GM19463 (cell line): ENCODE data around the gene DNAJB6.
A peak's percentile ranks its signal among the peaks of the same experiment; 100 is the strongest.

Experiments used
- ATAC-seq: cut with Tn5 transposase; IDR thresholded peaks from one replicate; pipeline ENCODE4 v1.9.1; 2021; ENCODE audit warnings: mild to moderate bottlenecking, moderate library complexity; ENCODE audit not compliant: unreplicated experiment

The DNAJB6 gene

DNA sequence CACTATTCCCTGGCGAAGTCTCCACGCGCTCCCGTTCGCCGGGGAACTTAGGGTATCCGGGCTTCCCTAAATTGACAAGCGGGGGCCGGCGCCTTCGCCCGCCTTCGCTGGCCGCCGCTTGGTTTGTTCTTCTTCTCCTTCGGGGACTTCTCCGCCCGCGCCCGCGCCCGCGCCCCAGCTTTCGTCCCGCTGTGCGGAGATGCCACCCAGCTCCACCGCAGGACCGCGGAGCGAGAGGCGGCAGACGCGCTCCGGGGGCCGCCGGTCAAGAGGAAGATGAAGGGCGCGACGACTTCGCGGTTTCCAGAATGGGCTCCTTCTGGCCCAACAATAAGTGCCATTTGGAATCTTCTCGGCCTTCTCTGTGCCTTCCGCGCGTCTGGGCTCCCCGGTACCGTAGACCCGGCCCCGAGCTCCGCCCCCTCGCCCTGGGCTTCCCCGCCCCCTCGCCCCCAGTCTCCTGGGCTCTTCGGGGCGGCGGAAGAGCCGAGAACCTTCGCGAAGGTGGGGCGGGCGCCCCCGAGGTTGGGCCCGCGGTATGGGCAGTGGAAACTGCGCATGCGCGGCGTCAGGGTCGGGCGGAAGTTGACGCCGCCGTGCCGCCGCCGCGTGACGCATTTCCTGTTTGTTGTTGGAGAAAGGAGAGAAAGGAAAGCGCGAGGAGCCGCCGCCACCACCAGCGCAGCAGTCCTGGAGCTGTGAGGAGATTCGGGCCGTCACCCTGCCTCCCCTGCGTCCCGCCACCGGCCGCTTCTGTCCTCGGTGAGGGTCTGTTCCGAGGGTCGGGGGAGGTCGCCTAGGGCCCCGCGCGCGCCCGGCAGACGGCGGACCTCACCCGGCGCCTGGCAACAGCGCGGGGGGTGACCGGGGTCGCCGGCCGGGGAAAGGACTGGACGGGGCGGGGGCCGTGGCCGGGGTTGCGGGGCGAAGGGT, at the start of gene DNAJB6:
TSS of gene DNAJB6 (plus strand) at position 622 of the 933 bp plus-strand sequence. CDS start 21,569 bp downstream, outside the sequence.
- ATAC-seq: peak; percentile 77

- no peak for ATAC-seq
These were observed 45.3 kb upstream of the DNAJB6 start for GRCh38 chr7:157291404-157292080.

DNA sequence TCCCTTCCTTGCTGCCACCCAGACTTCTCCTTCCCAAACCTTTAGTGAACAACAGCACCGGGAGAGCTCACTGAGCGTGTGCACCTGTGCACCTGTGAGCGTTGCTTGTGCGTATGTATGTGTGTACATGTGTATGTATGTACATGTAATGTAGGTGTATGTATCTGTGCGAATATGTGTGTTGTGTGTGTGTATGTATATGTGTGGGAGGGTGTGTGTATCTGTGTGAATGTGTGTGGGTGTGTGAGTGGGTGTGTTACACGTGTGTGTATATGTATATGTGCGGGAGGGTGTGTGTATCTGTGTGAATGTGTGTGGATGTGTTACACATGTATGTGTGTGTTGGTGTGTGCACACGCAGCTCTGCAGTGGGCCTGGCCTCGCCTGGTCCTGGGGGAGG, 44.5 kb upstream of the DNAJB6 start:
- no peak for ATAC-seq

GRCh38 chr7:157292770-157293412, 43.9 kb upstream of the DNAJB6 start:
- ATAC-seq: no peak

- no peak for ATAC-seq
These were observed 43.4 kb upstream of the DNAJB6 start for GRCh38 chr7:157293413-157293788.

GRCh38 chr7:157294773-157295172, 42.0 kb upstream of the DNAJB6 start:
- no peak for ATAC-seq

DNA sequence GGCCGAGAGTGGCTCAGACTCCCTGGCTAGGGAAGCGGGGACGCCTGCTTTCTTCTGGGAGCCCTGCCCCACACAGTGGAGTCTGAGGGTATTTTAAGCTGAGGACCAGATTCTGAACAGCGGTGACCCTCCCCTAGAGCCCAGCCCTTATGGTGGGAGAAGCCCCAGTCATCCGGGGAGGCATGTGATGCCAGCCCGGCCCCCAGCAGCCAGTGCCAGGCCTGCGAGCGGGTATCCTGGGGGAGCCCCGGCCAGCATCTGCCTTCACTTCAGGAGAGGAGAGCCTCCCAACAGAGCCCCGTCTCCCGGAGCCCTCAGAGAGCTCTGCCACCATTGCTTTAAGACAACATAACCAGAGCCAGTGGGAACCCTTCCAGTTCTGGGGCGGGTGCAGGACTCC, 41.5 kb upstream of the DNAJB6 start:
- ATAC-seq: no peak

GRCh38 chr7:157297185-157297584, 39.6 kb upstream of the DNAJB6 start:
- ATAC-seq: no peak

DNA sequence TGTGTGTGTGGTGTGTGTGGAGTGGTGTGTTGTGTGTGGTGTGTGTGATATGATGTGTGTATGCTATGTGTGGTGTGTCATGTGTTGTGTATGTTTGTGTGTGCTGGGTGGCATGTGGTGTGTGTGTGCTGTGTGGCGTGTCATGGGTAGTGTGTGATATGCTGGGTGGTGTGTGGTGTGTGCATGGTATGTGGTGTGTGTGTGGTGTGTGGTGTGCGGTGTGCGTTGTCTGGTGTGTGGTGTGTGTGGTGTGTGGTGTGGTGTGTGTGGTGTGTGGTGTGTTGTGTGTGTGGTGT, 37.5 kb upstream of the DNAJB6 start:
- ATAC-seq: no peak

DNA sequence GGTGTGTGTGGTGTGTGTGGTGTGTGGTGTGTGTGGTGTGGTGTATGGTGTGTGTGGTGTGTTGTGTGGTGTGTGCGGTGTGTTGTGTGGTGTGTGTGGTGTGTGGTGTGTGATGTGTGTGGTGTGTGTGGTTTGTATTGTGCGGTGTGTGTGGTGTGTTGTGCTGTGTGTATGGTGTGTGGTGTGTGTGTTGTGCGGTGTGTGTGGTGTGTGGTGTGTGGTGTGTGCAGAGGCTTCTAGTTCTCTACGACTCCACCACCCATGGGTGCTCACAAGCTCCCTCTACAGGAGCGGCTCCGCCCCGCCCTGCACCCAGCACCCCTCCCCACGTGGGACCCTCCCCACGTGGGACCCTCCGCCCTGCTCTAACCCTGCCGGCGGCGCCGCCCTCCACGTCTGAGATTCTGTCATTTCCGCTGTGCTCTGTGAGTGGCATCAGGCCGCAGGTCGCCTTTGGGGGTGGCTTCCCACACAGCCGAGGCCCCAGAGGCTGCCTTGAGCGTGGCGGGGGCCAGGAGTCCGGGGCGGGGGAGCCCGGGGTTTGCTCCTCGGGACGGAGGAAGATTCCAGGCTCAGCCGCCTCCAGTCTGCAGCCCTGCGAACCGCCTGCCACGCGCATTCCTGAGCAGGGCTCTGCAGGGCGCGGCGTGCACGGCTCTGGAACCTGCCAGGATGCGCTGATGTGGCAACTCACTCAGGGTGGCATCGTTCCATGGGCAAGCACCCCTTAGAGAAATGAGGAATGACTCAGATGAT, 37.0 kb upstream of the DNAJB6 start:
- ATAC-seq: no peak

DNA sequence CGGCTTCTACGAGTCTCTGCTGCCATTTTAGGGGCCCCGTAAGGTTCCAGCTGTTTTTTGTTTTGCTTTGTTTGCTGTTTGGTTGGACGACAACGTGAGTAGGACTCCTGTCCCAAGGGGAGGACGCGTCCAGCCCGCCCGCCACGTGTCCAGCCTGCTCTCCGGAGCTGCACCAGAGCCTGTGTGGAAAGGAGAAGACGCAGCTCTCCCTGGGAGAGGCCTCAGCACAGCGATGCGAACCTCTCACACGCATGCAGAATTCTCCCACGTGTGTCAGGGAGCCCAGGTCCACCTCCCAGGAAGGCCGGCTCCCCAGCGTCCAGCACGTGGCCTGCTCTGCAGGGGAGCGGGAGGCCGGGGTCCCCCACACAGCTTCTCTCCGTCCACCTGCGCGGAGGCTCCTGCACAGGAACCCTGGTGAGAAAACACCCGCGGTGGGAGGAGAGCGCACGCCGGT, 36.4 kb upstream of the DNAJB6 start:
- ATAC-seq: no peak

- ATAC-seq: no peak
These were observed 35.1 kb upstream of the DNAJB6 start for GRCh38 chr7:157301610-157302120.

GRCh38 chr7:157306846-157307838, 29.7 kb upstream of the DNAJB6 start:
- no peak for ATAC-seq

GRCh38 chr7:157309988-157310668, 26.7 kb upstream of the DNAJB6 start:
- no peak for ATAC-seq

DNA sequence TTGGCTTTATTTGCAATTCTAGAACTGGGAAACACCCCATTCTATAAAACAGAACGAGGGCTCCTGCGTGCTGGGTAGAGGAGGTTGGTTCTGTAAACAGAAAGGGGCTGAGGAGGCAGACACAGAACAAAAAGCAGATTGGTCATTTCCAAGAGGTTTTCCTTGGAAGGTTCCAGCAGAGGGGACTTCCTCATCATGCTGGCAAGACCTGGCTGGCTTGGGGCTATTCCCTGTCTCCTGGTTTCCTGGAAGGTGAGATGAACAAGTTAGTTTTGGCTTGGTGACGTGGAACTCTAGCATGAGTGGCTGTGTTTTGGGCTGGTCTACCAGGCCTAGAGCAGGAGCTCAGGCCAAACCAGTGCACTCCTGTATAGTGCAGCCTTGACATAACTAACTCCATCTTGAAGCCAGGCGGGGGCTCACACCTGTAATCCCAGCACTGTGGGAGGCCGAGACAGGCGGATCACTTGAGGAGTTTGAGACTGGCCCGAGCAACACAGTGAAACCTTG, 26.1 kb upstream of the DNAJB6 start:
- no peak for ATAC-seq

DNA sequence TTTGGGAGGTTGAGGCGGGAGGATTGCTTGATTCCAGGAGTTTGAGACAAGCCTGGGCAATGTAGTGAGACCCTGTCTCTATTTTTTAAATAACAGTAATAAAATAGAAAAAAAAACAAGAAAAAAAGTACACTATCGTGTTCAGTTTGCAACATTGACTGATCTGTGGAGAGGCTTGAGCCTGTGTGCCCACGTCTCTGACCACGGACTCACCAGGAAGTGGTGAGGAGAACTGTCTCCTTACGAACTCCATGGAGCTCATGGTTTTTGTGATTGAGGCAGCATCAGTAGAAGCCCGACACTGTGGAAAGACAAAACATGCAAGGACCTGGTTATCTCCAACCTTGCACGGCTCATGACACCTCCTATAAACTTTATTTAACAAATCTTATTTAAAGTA, 23.9 kb upstream of the DNAJB6 start:
- ATAC-seq: no peak

- no peak for ATAC-seq
These were observed 23.2 kb upstream of the DNAJB6 start for GRCh38 chr7:157313645-157314044.

DNA sequence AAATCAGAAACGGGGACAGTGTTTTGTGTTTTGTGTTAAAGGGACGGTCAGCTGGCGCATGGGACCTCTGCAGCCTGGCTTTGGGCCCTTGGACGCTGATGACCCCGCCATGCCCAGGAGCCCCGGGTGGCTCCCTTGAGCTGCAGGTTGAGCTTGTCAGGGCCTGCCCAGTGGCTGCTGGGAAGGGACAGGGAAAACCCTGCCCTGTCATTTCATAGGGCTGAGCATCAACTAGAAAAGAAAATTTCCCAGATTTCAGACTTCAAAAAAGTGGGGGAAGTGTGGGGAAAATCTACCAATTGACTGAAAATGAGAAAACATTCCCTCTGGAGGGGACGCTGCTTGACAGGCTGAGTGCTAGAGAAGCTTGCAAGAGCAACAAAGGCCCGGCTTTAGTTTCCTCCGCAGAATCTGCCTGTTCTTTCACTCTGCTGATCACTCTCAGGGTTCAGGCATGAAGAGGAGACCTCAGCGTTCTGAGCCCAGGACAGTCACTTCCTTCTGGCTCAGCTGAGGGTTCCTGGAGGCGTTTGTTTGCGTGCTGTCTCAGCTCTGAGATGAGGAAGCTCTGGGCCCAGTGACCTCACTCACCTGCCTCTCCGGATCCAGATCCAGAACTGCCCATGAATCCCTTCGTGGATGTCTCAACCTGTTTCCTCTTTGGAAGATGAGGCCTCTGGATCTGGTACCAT, 18.6 kb upstream of the DNAJB6 start:
- peak; percentile 75 for ATAC-seq
